GM10248 (cell line): ENCODE data around the gene TOPORS.

Source experiments
- CTCF ChIA-PET: fragments of 300-600 bp; sonication (Branson Sonifier 250); formaldehyde crosslinking; extraction: SDS; loops from one replicate; lab custom pipeline; 2021; ENCODE audit warnings: antibody characterized with exemption; lab: Yijun Ruan, JAX
- POLR2A ChIA-PET: fragments of 350-650 bp; sonication (Branson Sonifier 250); formaldehyde crosslinking; extraction: SDS; loops from one replicate; lab custom pipeline; 2020; ENCODE audit warnings: antibody characterized with exemption; lab: Yijun Ruan, JAX
- DNase-seq: peaks from one replicate; pipeline ENCODE4 v3.0.0; 2012; ENCODE audit errors: extremely low spot score
- CTCF ChIP-seq: IDR thresholded peaks from 2 replicates; pipeline ENCODE4 v1.5.1; 2012; ENCODE audit warnings: mild to moderate bottlenecking, low read depth; ENCODE audit errors: extremely low read depth, missing control alignments, control extremely low read depth

TOPORS gene

GRCh38 chr9:32523910-32524309 is 28.5 kb downstream of the TOPORS start:
- ChIA-PET POLR2A (interaction anchor here (1.3 kb wide), 1 partner anchor 501 kb away, joined by 3 read pairs; the partner anchor contains the start of gene DNAJA1), CTCF (interaction anchor here (1.0 to 3.1 kb wide), 3 partner anchors 21 to 48 kb away, joined by 3 to 19 read pairs (median 3); no protein-coding TSS in a partner anchor)
- DNase-seq: no peak
- TF ChIP-seq CTCF: no peak

GRCh38 chr9:32518276-32518675 is 34.1 kb downstream of the TOPORS start:
- ChIA-PET CTCF (interaction anchor here (1.7 kb wide), 1 partner anchor 8 kb away, joined by 6 read pairs; the partner anchor contains the start of gene RIGI), POLR2A (no interaction called here)
- no peak for TF ChIP-seq CTCF
- DNase-seq: no peak

GRCh38 chr9:32516241-32516640 is 36.1 kb downstream of the TOPORS start:
- no peak for DNase-seq
- no peak for TF ChIP-seq CTCF
- CTCF ChIA-PET: interaction anchor here (1.5 kb wide), 1 partner anchor 8 kb away, joined by 3 read pairs; no protein-coding TSS in a partner anchor
- POLR2A ChIA-PET: no interaction called here

- DNase-seq: no peak
- TF ChIP-seq CTCF: no peak
- POLR2A ChIA-PET: no interaction called here
- CTCF ChIA-PET: interaction anchor here (0.6 to 2.9 kb wide), 4 partner anchors 9 to 130 kb away, joined by 3 to 8 read pairs (median 5); no protein-coding TSS in a partner anchor
These were observed 43.7 kb downstream of the TOPORS start for GRCh38 chr9:32508728-32509127.

- TF ChIP-seq CTCF: no peak
- no peak for DNase-seq
- CTCF ChIA-PET: interaction anchor here (1.3 kb wide), 2 partner anchors 50 to 124 kb away, joined by 3 to 5 read pairs; no protein-coding TSS in a partner anchor
- POLR2A ChIA-PET: no interaction called here
These were observed 49.4 kb downstream of the TOPORS start for GRCh38 chr9:32503008-32503407.

GRCh38 chr9:32502464-32502863 is 49.9 kb downstream of the TOPORS start:
- CTCF ChIA-PET: interaction anchor here (1.3 kb wide), 1 partner anchor 49 kb away, joined by 3 read pairs; no protein-coding TSS in a partner anchor
- no peak for TF ChIP-seq CTCF
- DNase-seq: no peak
- POLR2A ChIA-PET: no interaction called here
